ENCODE data around the gene PLA2G4F.

The PLA2G4F gene

GRCh38 chr15:42158941-42159340, 2.5 kb upstream of the PLA2G4F start:
- no peak for TF ChIP-seq CTCF (IDR thresholded peaks at IDR 0.05; ENCODE audit: low read depth, low read length)
- no peak for DNase-seq (ENCODE audit: extremely low read depth, low read depth)

- no peak for TF ChIP-seq CTCF (IDR thresholded peaks at IDR 0.05; ENCODE audit: low read depth, low read length)
- DNase-seq (ENCODE audit: extremely low read depth, low read depth) = no peak
Measured at GRCh38 chr15:42157981-42158765, 1.7 kb upstream of the PLA2G4F start.

GRCh38 chr15:42157381-42157780, 945 bp upstream of the PLA2G4F start:
- no peak for TF ChIP-seq CTCF (IDR thresholded peaks at IDR 0.05; ENCODE audit: low read depth, low read length)

GRCh38 chr15:42155546-42156242, 742 bp downstream of the PLA2G4F start:
- TF ChIP-seq CTCF (IDR thresholded peaks at IDR 0.05; ENCODE audit: low read depth, low read length) = no peak
- DNase-seq (ENCODE audit: extremely low read depth, low read depth) = no peak

More at GRCh38 chr15:42157381-42157780, 945 bp upstream of the PLA2G4F start:
- no peak for DNase-seq (ENCODE audit: extremely low read depth, low read depth)

GRCh38 chr15:42154956-42155355, 1.5 kb downstream of the PLA2G4F start:
- no peak for TF ChIP-seq CTCF (IDR thresholded peaks at IDR 0.05; ENCODE audit: low read depth, low read length)
- DNase-seq (ENCODE audit: extremely low read depth, low read depth) = no peak

GRCh38 chr15:42154212-42154941, 2.1 kb downstream of the PLA2G4F start:
- no peak for TF ChIP-seq CTCF (IDR thresholded peaks at IDR 0.05; ENCODE audit: low read depth, low read length)

GRCh38 chr15:42153874-42154211, 2.6 kb downstream of the PLA2G4F start:
- DNase-seq (ENCODE audit: extremely low read depth, low read depth) = no peak

More at GRCh38 chr15:42154212-42154941, 2.1 kb downstream of the PLA2G4F start:
- no peak for DNase-seq (ENCODE audit: extremely low read depth, low read depth)

More at GRCh38 chr15:42153874-42154211, 2.6 kb downstream of the PLA2G4F start:
- no peak for TF ChIP-seq CTCF (IDR thresholded peaks at IDR 0.05; ENCODE audit: low read depth, low read length)
